HG02943 (cell line): ENCODE results near the gene CEND1.
"Not testable (repeated sequence)": the region's sequence is repeated elsewhere in the genome, so short reads cannot be mapped to it uniquely, and the experiment has no call there.

ENCODE experiments used
- ATAC-seq: cut with Tn5 transposase; IDR thresholded peaks from one replicate; pipeline ENCODE4 v1.9.1; 2021; ENCODE audit warnings: mild to moderate bottlenecking, low read depth, moderate library complexity; ENCODE audit not compliant: unreplicated experiment

Gene CEND1

DNA sequence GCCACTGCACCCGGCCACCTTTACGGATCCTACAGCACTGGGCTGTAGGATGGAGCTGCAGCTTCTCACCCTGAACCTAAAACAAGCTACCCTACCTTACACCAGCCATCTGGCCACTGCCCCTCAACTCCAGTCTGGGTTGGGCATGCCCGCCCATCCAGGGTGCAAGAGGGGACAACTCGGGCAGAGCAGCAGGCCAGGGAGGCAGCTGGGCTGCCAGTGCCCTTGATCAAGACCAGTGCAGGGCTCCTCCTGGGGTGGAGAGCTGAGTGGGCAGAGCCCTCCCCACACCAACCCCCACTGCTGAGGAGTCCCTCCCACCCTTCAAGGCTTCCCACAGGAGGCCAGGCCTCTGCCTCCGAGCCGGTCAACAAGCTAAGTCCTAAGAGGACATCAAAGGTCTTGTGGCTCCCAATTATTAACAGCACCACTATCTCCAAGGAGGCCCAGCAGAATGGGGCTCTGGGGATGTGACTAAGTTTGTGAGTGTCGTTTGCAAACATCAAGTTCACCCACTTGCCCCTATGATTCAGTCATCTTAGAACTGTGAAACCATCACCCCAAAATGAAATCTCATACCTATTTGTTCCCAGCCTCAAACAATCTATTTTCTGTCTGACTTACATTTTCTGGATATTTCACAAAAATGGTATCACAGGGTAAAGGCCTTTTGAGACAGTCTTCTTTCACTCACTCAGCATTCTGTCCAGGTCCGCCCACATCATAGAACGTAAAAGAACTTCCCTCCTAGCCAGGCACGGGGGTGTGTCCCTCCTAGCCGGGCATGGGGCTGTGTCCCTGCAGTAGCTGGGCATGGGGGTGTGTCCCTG, 23.6 kb downstream of the CEND1 start:
- no peak for ATAC-seq

DNA sequence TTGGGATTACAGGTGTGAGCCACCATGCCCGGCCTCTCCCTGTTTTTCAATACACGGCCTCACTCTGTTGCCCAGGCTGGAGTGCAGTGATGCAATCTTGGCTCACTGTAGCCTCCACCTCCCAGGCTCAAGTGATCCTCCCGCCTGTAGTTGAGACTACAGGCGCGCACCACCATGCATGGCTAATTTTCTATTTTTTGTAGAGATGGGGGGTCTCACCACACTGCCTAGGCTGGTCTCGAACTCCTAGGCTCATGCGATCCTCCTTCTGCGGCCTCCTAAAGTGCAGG, 24.1 kb downstream of the CEND1 start:
- no peak for ATAC-seq

DNA sequence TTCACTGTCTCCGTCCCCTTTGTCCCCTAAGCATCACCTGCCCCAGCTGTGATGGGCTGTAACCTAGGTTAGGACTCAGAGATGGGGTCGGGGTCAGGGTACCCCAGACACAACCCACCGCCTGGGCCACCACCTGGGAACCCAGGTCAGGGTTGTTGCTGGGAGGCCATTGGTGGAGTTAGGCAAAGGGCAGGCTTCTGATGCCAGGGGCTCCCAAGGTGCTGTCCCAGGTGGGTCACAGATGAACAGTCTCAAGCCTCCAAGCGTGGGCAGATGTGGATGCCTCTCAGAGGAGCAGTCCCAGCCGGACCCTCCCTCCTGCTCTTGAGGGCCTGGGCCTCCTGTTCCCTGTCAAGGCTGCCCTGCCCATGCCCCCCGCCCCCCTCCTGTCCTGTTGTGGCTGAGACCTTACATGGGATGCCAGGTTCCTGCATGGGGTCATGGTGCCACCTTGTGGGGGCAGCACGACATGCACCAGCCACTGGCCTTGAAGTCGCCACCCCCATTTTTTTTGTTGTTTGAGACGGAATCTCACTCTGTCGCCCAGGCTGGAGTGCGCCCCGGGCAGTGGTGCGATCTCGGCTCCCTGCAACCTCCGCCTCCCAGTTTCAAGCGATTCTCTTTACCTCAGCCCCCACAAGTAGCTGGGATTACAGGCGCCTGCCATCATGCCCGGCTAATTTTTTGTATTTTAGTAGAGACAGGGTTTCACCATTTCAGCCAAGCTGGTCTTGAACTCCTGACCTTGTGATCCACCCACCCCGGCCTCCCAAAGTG, 24.7 kb downstream of the CEND1 start:
- no peak for ATAC-seq

DNA sequence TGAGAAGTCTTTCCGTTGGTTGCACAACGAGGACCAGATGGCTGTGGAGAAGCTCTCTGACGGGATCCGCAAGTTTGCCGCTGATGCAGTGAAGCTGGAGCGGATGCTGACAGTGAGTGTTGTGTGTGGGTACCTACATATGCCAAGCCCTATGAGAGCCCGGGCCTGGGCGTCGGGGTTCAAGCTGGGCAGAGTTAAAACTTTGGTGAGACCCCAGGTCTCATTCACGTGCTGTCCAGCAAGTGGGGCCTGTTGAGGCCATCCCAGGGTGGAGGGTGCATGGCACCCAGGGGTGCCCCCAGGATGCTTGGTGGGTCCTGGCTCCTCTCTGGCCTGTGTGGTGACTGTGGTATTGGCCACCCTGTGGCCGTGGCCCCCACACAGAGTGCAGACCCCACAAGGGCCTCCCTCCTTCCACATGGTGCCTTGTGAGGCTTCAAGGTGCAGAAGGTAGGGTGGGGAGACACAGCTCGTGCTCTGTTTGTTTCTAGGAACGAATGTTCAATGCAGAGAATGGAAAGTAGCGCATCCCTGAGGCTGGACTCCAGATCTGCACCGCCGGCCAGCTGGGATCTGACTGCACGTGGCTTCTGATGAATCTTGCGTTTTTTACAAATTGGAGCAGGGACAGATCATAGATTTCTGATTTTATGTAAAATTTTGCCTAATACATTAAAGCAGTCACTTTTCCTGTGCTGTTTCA, 25.4 kb downstream of the CEND1 start:
- no peak for ATAC-seq

DNA sequence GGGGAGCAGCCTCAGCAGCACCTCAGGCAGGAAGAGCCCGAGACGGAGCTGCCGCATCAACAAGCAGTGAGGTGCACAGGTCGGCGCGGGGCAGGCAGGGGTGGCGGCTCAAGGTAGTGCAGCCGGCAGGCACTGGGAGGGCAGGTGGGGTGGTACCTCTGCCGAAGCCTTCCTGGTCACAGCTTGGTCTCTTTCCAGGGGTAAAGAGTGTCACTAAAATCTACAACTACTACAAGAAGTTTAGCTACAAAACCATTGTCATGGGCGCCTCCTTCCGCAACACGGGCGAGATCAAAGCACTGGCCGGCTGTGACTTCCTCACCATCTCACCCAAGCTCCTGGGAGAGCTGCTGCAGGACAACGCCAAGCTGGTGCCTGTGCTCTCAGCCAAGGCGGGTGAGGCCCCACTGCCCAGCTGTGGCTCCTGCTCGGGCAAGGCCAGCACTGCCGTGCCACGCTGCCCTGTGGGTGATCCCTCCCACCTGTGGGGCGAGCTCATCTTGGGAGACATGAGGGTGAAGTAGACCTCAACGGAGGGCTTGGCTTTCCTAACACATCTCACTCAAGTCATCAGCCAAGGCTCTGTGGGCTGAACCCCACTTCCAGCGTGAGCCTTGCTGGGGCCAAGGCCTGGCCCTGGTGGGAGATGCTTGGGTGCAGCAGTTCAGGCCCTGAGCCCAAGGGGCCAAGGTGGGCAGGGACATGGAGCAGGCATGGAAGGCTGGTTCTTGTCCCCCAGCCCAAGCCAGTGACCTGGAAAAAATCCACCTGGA, 26.2 kb downstream of the CEND1 start:
- ATAC-seq = no peak

DNA sequence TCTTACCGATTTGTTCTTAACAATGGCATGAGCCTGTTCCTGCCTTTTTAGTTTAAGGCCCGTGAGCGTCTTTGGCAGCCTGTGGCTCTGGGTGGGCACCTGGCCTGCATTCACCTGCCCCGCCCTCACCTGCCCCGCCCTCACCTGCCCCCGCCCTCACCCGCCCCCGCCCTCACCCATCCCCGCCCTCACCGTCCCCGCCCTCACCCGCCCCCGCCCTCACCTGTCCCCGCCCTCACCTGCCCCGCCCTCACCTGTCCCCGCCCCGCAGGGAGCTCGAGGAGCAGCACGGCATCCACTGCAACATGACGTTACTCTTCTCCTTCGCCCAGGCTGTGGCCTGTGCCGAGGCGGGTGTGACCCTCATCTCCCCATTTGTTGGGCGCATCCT, 26.8 kb downstream of the CEND1 start:
- ATAC-seq = no peak

DNA sequence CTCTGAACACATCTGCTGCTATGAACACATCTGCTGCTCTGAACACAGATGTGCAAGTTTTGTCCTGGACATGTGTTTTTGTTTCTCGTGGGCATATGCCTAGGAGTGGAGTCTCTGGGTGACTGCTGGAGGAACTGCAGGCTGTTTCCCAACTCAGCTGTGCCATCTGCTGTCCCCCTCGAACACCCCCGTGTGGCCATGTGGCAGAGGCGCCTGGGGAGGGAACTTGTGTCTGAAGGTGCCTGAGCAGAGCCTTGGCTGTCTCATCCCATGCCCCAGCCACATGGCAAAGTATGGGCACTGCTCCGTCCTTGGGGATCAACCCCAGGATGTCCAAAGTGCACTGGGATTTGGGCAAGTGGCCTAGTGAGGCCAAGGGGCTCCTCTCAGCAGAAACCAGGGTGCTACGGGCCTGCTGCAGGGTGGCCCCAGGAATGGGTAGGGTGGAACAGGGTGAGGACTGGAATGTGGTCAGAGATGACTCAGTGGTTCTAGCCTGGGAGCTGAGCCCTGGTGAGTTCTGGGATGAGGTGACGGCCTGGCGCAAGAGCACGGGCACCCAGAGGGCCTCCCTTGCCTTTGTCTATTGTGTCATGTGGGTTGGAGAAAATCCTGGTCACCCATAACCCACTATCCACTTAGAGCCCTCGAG, 27.3 kb downstream of the CEND1 start:
- ATAC-seq = no peak

DNA sequence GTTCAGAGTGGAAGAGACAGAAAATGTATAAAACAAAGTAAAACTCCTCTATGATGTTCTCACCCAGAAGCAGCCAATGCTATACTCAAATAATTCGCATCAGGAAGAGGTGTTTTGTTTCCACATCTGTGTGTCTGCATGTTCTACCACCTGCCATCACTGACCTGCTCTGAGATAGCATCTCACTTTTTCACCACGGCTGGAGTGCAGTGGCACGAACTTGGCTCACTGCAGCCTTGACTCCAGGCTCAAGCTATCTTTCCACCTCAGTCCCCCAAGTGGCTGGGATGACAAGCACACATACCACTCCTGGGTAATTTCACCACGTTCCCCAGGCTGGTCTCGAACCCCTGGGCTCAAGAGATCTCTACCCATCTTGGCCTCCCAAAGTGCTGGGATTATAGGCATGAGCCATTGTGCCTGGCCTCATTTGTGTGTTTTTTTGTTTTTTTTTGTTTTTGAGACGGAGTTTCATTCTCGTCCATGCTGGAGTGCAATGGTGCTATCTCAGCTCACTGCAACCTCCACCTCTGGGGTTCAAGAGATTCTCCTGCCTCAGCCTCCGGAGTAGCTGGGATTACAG, 28.3 kb downstream of the CEND1 start:
- no peak for ATAC-seq

DNA sequence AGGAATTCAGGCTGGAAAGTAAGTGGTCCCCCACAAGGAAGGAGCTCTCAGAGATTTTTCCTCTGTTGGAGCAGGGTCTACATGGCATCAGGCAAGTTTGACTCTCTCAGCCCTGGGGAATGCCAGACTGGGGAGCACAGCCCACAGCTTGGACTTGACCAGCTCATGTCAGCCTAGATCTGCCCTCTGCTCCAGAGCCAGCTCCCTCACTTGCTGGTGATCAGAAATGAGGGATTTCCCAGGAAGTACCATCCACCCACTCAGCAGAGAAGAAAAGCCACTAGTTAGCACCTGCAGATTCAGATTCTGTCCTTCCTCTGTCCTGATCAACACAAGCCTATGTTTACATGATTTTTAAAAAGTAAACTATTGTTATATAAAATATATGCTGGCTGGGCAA, 29.7 kb downstream of the CEND1 start:
- ATAC-seq = no peak

DNA sequence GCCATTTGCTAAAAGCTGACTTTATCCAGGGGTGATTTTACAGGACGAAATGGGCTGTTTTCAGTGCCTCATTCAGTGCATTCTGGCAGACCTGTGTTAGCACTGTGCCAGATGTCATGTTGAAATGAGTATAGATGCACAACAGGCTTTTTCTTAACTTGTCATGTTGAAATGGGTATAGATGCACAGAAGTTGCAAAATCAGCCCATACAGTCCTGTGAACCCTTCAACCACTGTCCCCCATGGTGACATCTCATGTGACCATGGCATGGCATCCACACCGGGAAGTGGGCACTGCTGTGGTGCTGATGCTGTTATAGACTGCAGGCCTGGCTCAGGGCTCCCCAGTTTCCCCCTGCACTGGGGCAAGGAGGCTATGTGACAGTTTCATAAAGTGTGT, 40.2 kb downstream of the CEND1 start:
- no peak for ATAC-seq

DNA sequence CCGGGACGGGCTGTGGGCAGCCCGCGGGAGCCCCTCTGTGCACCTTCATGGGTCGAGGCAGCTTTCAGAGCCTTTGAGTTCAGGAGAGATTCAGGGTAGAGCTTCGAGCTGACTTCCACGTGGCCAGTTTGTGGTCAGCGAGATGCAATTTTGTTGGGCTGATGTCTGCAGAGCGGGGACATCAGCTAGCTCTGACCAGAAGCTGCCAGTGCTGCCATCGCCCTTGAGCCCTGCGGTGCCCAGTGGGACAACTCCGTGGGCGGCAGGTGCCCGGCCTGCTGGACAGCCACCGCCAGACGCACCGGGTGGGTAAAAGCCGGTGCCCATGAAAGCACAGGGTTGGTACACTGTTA, 41.9 kb downstream of the CEND1 start:
- ATAC-seq = peak; percentile 6

DNA sequence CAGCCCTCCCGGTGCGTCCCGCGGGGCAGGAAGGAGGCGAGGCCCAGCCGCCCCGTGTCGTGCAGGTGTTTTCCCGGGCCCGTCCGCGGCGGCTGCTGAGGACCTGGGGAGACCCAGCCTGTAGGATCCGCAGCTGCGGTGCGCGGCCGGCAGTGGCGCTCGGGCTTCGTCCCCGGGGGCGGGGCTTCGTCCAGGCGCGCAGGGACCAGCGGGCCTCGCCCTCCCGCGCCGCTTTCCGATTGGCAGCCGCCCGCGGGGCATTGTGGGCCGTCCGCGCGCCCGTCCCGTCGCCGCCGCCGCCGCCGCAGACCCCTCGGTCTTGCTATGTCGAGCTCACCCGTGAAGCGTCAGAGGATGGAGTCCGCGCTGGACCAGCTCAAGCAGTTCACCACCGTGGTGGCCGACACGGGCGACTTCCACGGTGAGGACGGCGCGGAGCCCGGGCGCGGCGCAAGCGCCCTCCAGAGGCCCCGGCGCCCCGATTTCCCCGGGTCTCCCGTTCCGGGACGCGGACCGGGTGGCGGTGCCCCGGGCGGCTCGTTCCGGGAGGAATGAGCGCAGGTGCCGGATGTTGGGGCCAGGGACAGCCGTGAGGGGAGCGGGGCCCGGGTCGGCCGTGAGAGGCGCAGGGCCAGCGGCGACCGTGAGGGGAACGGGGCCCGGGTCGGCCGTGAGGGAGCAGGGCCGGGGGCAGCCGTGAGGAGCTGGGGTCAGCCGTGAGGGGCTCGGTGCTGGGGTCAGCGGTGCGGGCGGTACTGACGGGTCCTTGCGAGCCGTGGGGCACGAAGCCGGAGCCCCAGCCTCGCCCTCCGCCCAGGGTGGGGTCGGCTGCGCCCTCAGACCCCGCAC, 42.5 kb downstream of the CEND1 start, which contains the start of gene TALDO1:
TALDO1 (plus strand) TSS at position 307 of the 849 bp plus-strand sequence; CDS start at position 325, 18 bp downstream.
- peak; percentile 84 for ATAC-seq

DNA sequence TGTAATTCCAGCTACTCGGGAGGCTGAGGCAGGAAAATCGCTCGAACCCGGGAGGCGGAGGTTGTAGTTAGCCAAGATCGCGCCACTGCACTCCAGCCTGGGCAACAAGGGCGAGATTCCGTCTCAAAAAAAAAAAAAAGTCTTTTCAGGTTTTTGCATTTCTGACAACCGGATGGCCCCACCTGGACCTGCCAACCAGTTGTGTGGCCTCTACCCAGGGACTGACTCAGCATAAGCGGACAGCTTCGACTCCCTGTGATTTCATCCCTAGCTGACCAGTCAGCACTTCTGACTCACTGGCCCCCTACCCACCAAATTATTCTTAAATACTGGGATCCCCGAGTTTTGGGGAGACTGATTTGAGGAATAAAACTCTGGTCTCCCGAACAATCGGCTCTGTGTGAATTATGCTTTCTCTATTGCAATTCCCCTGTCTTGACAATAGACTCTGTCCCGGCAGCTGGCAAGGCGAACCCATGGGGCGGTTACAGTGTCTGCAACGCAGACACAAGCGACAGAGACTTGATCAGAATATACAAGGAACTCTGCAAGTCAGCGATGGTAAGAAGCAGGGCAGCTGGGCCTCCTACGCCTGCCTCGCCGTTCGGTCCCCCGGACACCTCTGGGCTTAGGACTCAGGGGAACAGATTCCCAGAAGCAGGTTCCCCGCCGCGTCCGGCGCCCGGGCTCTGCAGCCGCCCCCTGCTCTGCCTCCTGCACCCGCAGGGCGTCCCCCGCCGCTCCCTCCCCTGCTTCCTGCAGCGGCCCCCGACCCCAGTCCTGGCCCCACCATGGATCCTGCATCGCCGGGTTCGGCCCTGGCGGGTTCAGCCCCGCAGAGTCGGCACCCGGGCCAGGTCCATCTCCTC, 43.4 kb downstream of the CEND1 start:
- peak; percentile 35 for ATAC-seq

DNA sequence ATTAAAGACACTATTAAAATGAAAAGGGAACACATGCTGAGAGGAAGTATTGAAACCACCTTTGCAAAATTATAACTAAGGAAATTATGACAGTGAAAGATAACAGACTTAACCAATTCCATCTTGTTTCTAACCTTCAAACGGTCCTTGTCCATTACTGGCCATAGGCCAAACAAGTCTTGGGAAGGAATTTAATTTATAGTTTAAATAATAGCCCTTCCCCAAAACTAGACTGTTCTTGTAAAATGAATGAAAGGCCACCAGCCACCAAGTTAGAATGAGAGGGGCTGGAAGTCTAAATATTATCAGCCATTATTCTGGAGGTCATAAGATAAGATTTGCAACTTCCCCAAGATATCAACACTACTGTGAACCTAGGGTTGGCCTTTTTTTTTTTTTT, 44.5 kb downstream of the CEND1 start:
- ATAC-seq = no peak

DNA sequence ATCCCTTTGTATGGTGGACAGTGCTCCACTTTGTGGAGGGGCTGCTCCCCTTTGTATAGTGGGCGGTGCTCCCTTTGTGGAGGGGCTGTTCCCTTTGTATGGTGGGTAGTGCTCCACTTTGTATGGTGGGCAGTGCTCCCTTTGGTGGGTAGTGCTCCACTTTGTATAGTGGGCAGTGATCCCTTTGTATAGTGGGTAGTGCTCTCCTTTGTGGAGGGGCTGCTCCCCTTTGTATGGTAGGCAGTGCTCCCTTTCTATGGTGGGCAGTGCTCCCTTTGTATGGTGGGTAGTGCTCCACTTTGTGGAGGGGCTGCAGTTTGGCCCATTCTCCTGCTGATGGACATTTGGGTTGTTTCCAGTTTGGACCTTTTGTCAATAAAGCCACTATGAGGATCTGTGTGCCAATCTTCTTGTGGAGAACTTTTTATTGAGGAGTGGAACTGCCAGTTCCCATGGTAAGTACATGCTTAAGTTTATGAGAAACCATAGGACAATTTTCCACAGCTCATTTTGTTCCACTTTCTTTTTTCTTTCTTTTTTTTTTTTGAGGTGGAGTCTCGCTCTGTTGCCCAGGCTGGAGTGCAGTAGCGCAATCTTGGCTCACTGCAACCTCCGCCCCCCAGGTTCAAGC, 47.2 kb downstream of the CEND1 start:
- ATAC-seq = no peak

DNA sequence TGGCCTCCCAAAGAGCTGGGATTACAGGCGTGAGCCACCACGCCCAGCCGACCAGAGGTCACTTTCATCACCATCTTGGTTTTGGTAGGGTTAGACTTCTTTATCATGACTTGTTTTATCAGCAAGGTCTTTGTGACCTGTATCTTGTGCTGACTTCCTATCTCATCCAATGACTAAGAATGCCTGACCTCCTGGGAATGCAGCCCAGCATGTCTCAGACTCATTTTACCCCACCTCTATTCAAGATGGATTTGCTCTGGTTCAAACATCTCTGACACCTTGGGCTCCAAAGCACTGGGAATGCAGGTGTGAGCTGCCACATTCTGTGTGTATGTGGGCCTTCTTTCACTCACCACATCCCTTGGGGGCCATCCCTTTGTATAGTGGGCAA, 47.7 kb downstream of the CEND1 start:
- no peak for ATAC-seq

DNA sequence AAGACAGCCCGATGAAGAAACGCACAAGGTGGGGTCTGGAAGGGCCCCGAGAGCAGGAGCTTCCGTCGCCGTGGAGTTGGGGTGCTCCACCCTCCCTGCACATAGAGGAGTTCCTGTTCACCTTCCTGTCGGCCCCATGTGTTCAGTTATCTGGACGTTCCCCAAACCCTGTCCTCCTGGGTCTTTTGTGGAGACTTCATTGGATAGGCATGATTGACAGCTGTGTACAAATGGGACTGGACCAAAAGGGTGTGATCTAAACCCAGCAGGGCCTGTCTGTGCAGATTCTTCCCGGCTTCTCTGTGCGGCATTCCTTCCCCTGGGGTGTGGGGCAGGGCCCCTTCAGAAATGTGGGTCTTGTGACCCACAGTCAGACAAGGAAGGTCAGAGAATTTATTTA, 52.0 kb downstream of the CEND1 start:
- not testable (repeated sequence) for ATAC-seq

DNA sequence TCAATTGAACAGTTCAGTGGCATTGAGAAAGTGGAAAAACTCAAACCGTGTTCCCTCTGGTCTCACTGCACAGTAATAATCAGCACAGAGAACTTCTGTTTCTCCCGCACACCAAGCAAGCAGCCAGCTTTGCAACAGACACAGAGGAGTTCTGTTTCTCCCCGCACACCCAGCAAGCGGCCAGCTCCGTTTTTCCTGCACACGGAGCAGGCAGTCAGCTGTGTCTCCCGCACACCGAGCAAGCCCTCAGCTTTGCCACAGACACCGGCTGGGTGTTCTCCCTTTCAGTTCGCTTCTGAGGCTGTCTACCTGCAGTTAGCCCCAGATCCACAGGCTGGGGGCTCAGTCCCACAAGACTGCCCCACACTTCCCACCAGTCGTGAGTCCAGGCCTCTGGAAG, 52.5 kb downstream of the CEND1 start:
- no peak for ATAC-seq
